Measurements from ENCODE around the gene TRIO. TPM values are rescaled to one million over a fixed set of nuclear protein-coding genes. Genes with fewer than 3 reads are reported as not detected.

Gene TRIO
- total and polyA plus RNA-seq, 10 of the 15 experiments (the other 5 are each of a cell fraction or from before 2014, with no cell fraction given), result 5.1 to 96.4 (median 44.6) TPM

- ChIA-PET RAD21 (ENCODE audit: unreplicated experiment) (no interaction called here), CTCF (no interaction called here), SMC1A (ENCODE audit: uncharacterized antibody, unreplicated experiment) (interaction anchor here (0.6 kb wide), 1 partner anchor 193 kb away, joined by 4 read pairs; no protein-coding TSS in a partner anchor), POLR2A (no interaction called here)
- H3K79me2 ChIP-seq (ENCODE audit: control insufficient read depth, insufficient read depth, low read length), result peaks cover 2% of the 10 kb centered on the region; the same call in 1 of the 2 replicates
- H3K4me2 ChIP-seq (ENCODE audit: control insufficient read depth, insufficient read depth), result no peak overlapping the region
- DNase-seq (ENCODE audit: low read depth, low spot score), result no peak
- H3K9ac ChIP-seq (ENCODE audit: control insufficient read depth, insufficient read depth, low read length), result no peak overlapping the region
- H3K4me3 ChIP-seq, result no peak overlapping the region
- intact Hi-C loops (cut with micrococcal nuclease; ENCODE audit: unreplicated experiment), result no loop called here
- H4K20me1 ChIP-seq (ENCODE audit: control insufficient read depth, insufficient read depth), result no peaks in the 10 kb centered on the region
- peaks cover 3% of the 10 kb centered on the region; the same call in 1 of the 3 replicates for H3K9me3 ChIP-seq (replicated peaks; ENCODE audit: control insufficient read depth, insufficient read depth, low read length)
- no TSS peak for BruUV-seq (replicated peaks)
- H3K27ac ChIP-seq (ENCODE audit: control insufficient read depth, insufficient read depth), result no peak overlapping the region
- H3K4me1 ChIP-seq (ENCODE audit: control insufficient read depth, insufficient read depth, low read length), result peaks cover 25% of the 10 kb centered on the region
- no peak for FAIRE-seq
- no peaks in the 10 kb centered on the region for H3K27me3 ChIP-seq (replicated peaks in 1 of 2; ENCODE audit: control insufficient read depth in 2 of 2, insufficient read depth in 2 of 2, low read length in 1 of 2)
- in situ Hi-C loops (cut with MboI), result no loop called here
- ATAC-seq, result no peak
- WGBS (ENCODE audit: insufficient coverage, insufficient replicate concordance, low lambda C conversion rate, missing lambda C conversion rate), result 94% methylated on average over 13 of the region's 13 CpGs
- TF ChIP-seq WRNIP1 (IDR thresholded peaks at IDR 0.05; ENCODE audit: borderline replicate concordance, low read depth, low read length), result no peak
- no peak for TF ChIP-seq CEBPB (IDR thresholded peaks at IDR 0.05; ENCODE audit: borderline replicate concordance in 1 of 2, low read depth in 2 of 2, low read length in 2 of 2)
- no peak for TF ChIP-seq KLF5 (IDR thresholded peaks at IDR 0.05; ENCODE audit: partially characterized antibody)
- TF ChIP-seq ZSCAN29 (IDR thresholded peaks at IDR 0.05), result no peak
- no peak for TF ChIP-seq MYC (IDR thresholded peaks at IDR 0.05; ENCODE audit: insufficient read depth, insufficient read length, insufficient replicate concordance, low read length, severe bottlenecking)
- TF ChIP-seq LARP7 (IDR thresholded peaks at IDR 0.05), result no peak
- TF ChIP-seq HSF1 (IDR thresholded peaks at IDR 0.05; ENCODE audit: low read depth, low read length), result no peak
- no peak for TF ChIP-seq USF2 (IDR thresholded peaks at IDR 0.05; ENCODE audit: borderline replicate concordance, low read depth, low read length)
- no peak for TF ChIP-seq E4F1 (IDR thresholded peaks at IDR 0.05; ENCODE audit: borderline replicate concordance, partially characterized antibody)
- TF ChIP-seq HDAC2 (IDR thresholded peaks at IDR 0.05), result no peak
- no peak for TF ChIP-seq CREB1 (IDR thresholded peaks at IDR 0.05; ENCODE audit: low read depth)
- TF ChIP-seq ATF2 (IDR thresholded peaks at IDR 0.05; ENCODE audit: low read length), result no peak
- H3K36me3 ChIP-seq (ENCODE audit: control insufficient read depth in 2 of 2, insufficient read depth in 2 of 2, low read length in 1 of 2), result peaks cover 9 to 18% of the 10 kb centered on the region in 2 experiments
- H2AFZ ChIP-seq (ENCODE audit: control insufficient read depth, low read depth, low read length), result no peak overlapping the region
Measured at GRCh38 chr5:14451871-14452270, 308.7 kb downstream of the TRIO start.
